HL-60/S4 treated with retinoic acid at 250 ng/mL for 4 days and 3 days (cell line): ENCODE measurements around the gene CDKAL1.
"Not testable (repeated sequence)": the region's sequence is repeated elsewhere in the genome, so short reads cannot be mapped to it uniquely, and the experiment has no call there.

Experiments
- in situ Hi-C: fragments of 300-500 bp; cut with MboI; formaldehyde crosslinking; loops from 2 replicates; pipeline ENCODE4 v1.7.0; 2022; ENCODE audit warnings: low sequenced_read_pairs

Gene CDKAL1

GRCh38 chr6:20900389-20901160 lies 366.3 kb downstream of the CDKAL1 start:
- in situ Hi-C loops: no loop called here

- in situ Hi-C loops: no loop called here
Measured at GRCh38 chr6:20905377-20905776, 371.1 kb downstream of the CDKAL1 start.

DNA sequence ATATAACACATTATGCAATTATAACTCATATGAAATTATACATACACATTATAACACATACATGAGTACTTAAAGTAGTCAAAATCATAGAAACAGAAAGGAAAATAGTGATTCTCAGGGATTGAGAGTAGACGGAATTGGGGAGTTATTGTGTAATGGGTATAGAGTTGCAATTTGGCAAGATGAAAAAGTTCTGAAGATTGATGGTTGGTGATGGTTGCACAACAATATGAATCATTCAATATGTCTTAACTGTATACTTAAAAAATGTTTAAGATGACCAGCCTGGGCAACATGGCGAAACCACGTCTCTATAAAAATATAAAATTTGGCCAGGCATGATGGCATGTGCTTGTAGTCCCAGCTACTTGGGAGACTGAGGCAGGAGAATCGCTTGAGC lies 372.7 kb downstream of the CDKAL1 start:
- in situ Hi-C loops: no loop called here

DNA sequence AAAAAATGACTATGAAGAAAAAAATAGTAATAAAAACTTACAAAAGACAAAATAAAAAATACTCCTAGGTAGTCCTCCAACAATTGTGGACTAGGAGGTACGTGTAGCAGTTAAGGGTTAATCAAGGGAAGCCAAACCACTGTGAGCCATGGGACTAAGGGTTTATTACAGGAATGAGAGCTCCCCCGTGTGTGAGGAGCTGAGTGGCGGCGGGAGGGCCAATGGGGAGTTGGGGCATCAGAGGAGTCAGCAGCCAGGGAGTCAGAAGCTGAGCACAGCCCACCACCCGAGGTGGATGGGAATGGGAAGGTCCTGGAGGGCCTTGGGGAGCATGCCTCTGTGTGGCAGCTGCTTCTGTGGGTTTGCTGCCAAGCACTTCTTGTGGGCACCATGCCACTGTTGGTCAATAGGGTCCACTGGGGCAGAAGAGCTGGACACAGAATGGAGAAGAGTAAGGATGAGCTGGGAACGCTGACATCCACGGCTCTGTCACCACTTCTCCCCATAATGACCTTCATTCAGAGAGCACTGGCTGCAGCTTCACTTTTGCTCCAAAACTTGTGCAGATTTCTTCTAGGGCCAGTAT lies 373.3 kb downstream of the CDKAL1 start:
- in situ Hi-C loops: no loop called here

DNA sequence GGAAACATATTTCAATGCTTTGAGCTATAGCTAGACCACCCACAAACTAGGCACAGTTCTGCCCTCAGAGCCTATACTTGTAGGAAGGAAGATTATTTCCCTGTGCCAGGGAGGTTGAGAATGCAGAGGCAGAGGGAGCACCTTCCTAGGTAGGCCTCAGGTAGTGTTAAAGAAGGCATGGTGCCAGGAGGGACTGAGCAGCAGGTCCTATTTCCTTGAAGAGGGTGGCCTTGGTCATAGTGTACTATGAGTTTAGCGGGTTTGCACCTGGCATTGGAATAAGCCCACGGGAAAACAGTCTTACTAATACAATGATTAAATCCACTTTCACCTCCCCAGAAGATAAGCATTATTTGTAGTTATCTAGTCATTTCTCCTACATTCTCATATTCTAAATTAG lies 375.4 kb downstream of the CDKAL1 start:
- in situ Hi-C loops: no loop called here

DNA sequence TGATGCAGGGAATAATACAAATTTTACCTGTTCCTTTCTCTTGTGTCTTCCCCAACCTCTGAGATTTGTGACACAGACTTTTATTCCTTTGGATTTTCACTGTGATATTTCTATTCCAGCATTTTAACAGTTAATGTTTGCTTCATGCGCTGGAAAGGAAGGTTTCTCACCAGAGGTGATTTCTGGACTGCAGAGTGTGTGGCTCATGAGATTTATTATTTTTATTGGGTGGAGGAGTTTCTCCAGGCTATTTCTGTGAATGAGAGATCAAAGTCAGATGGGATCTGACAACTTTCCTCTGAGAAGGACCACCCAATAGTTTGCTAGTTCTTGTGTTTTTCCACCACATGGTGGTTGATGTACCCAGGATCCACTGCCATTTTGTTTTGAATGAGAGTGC lies 377.5 kb downstream of the CDKAL1 start:
- in situ Hi-C loops: no loop called here

DNA sequence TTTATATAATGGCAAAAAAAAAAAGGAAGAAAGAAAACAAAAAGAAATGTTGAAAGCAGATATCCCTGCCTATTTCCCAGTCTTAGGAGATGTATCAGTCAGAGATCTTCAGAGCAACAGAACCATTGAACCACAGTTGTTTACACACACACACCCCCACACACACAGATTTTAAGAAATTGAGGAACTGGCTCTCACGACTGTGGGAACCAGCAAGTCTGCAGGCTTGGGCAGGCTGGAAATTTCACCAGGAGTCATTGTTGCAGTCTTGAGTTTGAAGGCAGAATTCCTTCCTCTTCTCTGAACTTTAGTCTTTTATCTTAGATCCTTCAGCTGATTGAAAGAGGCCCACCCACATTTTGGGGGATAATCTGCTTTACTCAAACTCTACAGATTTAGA lies 380.9 kb downstream of the CDKAL1 start:
- in situ Hi-C loops: no loop called here

DNA sequence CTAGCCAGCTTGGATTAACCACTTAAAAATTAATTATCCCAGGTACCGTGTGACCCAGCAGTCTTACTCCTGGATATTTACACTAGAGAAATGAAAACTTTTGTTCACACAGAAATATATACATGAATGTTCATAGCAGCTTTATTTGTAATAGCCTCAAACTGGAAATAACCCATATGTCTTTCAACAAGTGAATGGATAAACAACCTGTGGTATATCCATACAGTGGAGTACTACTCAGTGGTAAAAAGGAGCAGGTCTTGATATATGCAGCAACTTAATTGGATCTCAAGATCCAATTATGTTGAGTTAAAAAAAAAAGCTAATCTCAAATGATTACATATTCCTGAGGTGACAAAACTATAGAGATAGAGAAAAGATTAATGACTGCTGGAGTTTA lies 381.4 kb downstream of the CDKAL1 start:
- in situ Hi-C loops: no loop called here

DNA sequence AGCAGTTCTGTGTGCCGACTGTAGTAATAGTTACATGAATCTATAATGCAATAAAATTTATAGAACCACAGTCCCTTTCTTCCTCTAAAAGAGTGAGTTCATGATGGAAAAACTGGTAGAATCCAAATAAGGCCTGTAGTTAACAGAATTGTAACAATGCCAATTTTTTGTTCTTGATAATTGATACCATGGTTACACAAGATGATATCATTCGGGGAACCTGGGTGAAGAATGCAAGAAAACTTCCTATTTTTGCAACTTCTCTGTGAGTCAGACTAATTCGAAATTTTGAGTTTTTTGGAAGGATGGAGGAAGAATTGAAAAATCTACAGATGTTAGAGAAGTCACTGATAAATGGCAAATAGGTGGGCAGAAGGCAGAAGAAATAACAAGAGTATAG lies 381.8 kb downstream of the CDKAL1 start:
- in situ Hi-C loops: no loop called here

GRCh38 chr6:20918868-20919267 lies 384.6 kb downstream of the CDKAL1 start:
- in situ Hi-C loops: no loop called here

DNA sequence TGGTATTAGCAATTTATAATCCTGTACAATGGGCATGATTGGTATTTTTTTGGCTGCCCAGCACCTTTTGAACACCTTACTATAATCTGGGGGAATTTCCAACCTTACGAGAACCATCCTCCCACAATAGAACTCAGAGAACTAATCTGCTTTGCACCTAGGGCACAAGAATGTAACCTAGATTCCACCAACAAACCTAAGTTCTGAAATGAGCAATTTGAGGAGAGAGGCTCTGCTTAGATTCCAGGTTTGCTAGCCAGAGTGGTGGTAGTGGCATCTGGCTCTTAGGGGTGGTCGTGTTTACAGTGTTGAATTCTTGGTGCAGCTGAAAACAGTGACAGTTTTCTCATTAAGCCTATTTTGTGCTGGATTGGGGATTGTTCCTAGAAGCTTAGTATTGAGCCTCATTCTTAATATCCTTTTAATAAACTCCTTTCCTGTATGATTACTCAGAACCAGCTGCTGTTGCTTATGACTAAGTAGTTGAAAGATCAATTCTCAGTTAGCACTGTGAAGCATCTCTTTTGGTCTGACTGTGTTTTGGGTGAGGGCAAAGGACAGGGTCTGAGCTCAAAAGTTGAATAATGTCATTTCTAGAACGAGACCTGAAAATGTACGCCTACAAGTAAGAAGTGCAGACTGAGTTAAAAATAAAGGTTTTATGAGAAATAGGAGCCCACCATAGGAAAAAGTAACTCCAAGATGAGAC lies 385.6 kb downstream of the CDKAL1 start:
- in situ Hi-C loops: no loop called here

DNA sequence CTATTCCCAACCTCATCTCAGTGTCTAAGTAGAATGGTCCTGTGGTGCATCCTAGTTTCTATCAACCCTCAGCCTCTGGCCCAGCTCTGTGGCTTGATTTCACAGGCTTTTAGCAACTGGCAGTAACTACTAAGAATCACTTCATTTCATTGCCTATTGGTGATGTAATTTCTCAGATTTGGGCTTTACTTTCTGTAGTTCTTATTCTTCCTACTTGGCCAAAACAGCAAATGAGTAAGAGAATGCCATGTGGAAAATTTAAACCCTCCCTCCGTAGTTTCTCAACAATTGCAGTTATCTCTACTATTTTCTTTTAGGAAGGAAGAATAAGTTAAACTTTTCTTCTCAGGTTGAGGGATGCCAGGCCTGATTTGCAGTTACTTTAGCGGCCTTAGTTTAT lies 387.3 kb downstream of the CDKAL1 start:
- in situ Hi-C loops: no loop called here

DNA sequence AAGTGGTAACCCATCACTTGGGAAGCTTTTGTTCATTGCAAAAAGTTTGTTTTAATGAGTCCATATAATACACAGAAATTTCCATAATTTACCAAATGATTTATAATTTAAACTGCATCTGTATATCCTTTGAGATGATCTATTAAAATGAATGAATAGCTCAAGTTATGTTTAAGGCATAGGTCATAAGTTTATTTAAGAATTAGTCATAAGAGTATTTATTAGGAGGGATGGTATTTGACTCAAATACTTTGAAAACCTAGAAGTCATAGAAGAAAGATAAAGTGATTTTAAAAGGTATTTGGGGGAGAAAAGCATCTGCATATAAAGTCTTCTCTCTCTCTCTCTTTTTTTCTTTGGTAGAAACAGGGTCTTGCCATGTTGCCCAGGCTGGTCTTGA lies 388.5 kb downstream of the CDKAL1 start:
- in situ Hi-C loops: no loop called here

DNA sequence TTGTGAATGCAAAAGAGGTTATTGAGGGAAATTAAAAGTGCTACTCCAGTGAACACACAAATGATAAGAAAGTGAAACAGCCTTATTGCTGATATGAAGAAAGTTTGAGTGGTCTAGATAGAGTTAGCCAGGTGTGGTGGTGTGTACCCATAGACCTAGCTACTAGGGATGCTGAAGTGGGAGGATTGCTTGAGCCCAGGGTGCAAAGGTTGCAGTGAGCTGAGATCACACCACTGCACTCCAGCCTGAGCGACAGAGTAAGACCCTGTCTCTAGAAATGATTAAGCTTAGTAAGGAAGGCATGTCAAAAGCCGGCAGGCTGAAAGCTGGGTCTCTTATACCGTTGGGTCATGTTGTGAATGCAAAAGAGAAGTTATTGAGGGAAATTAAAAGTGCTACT lies 389.8 kb downstream of the CDKAL1 start:
- in situ Hi-C loops: not testable (repeated sequence)

DNA sequence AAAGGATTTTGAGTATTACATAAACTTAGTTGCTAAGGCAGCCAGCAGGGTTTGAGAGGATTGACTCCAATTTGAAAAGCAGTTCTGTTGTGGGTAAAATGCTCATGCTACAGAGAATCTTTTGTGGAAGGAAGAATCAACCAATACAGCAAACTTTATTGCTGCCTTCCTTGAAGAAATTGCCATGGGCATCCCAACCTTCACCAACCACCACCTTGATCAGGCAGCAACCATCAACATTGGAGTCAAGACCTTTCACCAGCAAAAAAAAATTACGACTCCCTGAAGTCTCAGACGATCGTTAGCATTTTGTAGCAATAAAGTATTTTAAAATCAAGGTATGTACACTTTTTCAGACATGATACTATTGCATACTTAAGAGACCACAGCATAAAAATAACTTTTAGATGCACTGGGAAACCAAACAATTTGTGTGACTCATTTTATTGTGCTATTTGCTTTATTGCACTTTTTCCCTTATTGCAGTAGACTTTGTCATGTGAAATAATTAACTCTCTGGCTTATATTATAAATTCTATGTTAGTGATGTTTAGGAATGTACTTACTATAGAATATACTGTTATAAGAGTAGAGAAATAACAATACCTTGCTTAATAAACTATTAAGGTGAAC lies 390.8 kb downstream of the CDKAL1 start:
- in situ Hi-C loops: no loop called here

GRCh38 chr6:20927130-20927860 lies 393.0 kb downstream of the CDKAL1 start:
- in situ Hi-C loops: no loop called here

DNA sequence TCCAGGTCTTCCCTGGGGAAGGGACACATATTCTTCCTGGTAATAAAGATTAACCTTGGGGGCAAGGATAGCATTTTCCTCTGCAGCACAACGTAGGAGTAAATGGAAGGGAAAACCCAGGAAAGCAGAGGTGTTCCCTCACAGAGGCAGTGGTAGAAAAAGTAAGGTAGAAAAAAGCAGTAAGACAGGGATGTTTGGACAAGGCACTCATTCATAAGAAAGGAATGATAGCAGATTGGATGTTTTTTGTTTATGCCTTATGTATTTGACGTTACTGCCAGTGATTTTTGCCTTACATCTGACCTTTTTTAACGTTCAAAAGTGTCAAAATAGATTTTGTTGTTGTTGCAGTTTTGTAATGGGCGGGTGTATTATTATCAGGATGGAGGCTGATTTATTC lies 395.0 kb downstream of the CDKAL1 start:
- in situ Hi-C loops: no loop called here

GRCh38 chr6:20931093-20931492 lies 396.8 kb downstream of the CDKAL1 start:
- in situ Hi-C loops: no loop called here

DNA sequence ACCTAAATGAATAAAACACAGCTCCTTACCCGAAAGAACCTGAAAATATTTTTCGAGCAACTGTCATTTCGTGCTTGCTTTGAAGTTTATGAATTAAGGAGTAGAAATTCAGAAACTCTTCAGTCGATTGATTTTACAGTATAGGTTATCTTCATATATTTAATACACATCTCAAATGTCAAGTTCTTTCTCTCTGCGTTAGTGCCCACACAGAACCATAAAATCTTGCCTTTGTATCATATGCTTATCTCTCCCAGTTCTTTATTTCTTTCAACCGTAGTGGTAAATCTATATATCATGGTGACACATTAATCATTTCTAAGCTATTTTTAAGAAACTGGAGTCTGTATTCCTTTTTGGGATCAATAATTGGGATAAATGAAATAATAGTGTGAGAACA lies 397.5 kb downstream of the CDKAL1 start:
- in situ Hi-C loops: no loop called here

DNA sequence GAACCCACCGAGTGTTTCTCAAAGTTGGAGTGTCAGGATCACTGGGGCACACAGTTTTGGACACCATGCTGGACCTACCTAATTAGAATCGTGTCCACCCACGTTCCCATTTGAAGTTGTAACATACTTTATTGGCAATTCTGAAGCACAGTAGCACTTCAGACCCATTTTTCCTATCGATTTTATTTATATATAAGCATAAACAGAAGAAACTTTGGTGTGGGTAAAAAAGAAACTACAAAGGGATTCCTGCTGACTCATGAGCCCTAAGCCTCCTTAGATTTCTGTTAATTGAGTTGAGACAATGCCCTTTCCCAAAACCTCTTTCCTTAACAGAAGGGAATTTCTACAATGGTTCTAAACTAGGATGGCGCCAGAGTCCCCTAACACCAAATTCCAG lies 398.0 kb downstream of the CDKAL1 start:
- in situ Hi-C loops: no loop called here
